Left lung (tissue), 10 donors: ENCODE results near the gene TRPM2. TPM values are rescaled to one million over a fixed set of nuclear protein-coding genes. Genes with fewer than 3 reads are reported as not detected.

Experiments used
- ATAC-seq: fragments of 200-7000 bp; cut with Tn5 transposase; one replicate; pipeline ENCODE4 v1.9.1; 2020; ENCODE audit warnings: moderate library complexity
- DNase-seq, 4 donors: peaks; one replicate each; pipeline ENCODE4 v3.0.0-alpha.2; 2013 to 2020
- H3K27ac ChIP-seq, 2 donors: fragments of 200-600 bp; sonication (generic) in 1 of 2; one replicate each; pipeline versions ENCODE4 v1.5.0 to v1.8.0; 2020 to 2021
- H3K27me3 ChIP-seq, 2 donors: fragments of 200-600 bp; sonication (generic) in 1 of 2; one replicate each; pipeline versions ENCODE4 v1.5.0 to v1.8.0; 2020 to 2021
- H3K36me3 ChIP-seq, 2 donors: fragments of 200-600 bp; sonication (generic) in 1 of 2; one replicate each; pipeline versions ENCODE4 v1.5.0 to v1.8.0; 2020 to 2021
- H3K4me1 ChIP-seq, 2 donors: fragments of 200-600 bp; one replicate each; pipeline ENCODE4 v1.8.0; 2021
- H3K4me3 ChIP-seq, 2 donors: fragments of 200-600 bp; sonication (generic) in 1 of 2; one replicate each; pipeline versions ENCODE4 v1.5.0 to v1.8.0; 2020 to 2021; ENCODE audit warnings: mild to moderate bottlenecking in 1 of 2
- H3K9me3 ChIP-seq, 2 donors: fragments of 200-600 bp; sonication (generic) in 1 of 2; one replicate each; pipeline versions ENCODE4 v1.5.0 to v1.8.0; 2020 to 2021
- intact Hi-C, 2 donors: fragments of 100-400 bp; cut with DNase I; formaldehyde crosslinking; loops; one replicate each; pipeline versions ENCODE4 v1.11.2 to v1.14.2; 2022
- polyA plus RNA-seq, 6 donors: library from polyadenylated mRNA; unstranded; fragments of 120-200 nt; gene quantifications; one replicate each; pipeline ENCODE4 v1.2.1, GENCODE V29; 2013; ENCODE audit not compliant: insufficient read length in 6 of 6
- total RNA-seq, 2 donors: library from RNA; stranded (reverse); fragmentation: NEBNext Ultra II Directional; extraction: Animal tissue kit (Norgen Biotek cat#: 25700); gene quantifications; one replicate each; pipeline ENCODE4 v1.2.1, GENCODE V29; 2021
- TF ChIP-seq, protein P1 (sequence below), 2 donors: fragments of 200-600 bp; sonication (generic) in 1 of 2; IDR thresholded peaks; one replicate each; pipeline versions ENCODE4 v1.5.0 to v1.8.0; 2021; ENCODE audit warnings: antibody characterized with exemption in 2 of 2
- donor health status: DM: no; HTN: yes; CAD: no.
- donor health status: DM: no; HTN: no; CAD: no.

The TRPM2 gene
- total and polyA plus RNA-seq, 8 donors, result 1.2 to 25.6 (median 1.6) TPM

DNA sequence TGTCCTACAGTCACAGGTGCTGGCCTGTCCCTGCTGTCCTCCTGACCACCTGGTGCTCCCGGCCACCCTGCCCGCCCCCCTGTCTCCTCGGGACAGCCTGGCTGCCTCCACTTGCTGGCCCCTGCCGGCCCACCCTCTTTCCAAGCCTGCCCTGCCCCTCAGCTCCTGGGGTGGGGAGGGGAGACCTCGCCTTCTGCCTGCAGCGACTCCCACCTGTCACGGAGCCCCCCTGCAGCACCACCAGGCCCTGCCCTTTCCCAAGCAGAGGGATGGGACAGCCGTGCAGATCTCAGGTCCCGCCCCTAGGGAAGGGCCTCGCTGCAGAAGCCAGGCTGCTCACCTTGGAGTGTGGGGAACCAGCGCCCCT lies 109.4 kb downstream of the TRPM2 start:
- TF ChIP-seq, protein P1, sequence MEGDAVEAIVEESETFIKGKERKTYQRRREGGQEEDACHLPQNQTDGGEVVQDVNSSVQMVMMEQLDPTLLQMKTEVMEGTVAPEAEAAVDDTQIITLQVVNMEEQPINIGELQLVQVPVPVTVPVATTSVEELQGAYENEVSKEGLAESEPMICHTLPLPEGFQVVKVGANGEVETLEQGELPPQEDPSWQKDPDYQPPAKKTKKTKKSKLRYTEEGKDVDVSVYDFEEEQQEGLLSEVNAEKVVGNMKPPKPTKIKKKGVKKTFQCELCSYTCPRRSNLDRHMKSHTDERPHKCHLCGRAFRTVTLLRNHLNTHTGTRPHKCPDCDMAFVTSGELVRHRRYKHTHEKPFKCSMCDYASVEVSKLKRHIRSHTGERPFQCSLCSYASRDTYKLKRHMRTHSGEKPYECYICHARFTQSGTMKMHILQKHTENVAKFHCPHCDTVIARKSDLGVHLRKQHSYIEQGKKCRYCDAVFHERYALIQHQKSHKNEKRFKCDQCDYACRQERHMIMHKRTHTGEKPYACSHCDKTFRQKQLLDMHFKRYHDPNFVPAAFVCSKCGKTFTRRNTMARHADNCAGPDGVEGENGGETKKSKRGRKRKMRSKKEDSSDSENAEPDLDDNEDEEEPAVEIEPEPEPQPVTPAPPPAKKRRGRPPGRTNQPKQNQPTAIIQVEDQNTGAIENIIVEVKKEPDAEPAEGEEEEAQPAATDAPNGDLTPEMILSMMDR (IDR thresholded peaks at IDR 0.05), result no peak
- Histone ChIP-seq H3K36me3 (no peaks in the 10 kb centered on the region), H3K4me3 (no peak overlapping the region), H3K27ac (no peak overlapping the region), H3K9me3 (no peaks in the 10 kb centered on the region), H3K27me3 (no peaks in the 10 kb centered on the region), H3K4me1 (no peaks in the 10 kb centered on the region)
- DNase-seq (no peak), ATAC-seq (no peak)
- intact Hi-C loops, result no loop called here

DNA sequence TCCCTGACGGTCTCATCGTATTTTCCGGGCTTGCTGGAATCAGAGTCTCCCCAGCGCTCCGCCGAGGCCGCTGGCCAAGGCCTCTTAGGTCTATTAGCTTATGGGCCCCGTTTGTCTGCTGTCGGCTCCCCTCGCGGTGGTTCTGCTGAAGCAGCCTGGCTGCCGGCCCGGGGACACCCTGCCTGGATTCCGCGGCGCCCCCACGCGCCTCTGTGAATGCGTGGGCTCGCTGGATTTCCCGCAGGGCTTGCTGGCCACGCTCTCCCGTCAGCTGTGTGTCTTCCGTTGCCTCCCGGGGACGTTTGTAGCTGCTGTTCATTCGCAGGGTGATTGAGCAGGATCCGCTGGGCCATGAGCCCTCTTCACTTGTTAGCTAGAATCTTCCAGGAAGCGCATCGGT lies 110.3 kb downstream of the TRPM2 start:
- no peaks in the 10 kb centered on the region for H3K27me3 ChIP-seq
- no peaks in the 10 kb centered on the region for H3K4me1 ChIP-seq
- TF ChIP-seq, protein P1 (IDR thresholded peaks at IDR 0.05), result no peak
- ATAC-seq, result no peak
- no peaks in the 10 kb centered on the region for H3K9me3 ChIP-seq
- intact Hi-C loops, result no loop called here
- H3K4me3 ChIP-seq, result no peak overlapping the region
- no peak overlapping the region for H3K27ac ChIP-seq
- no peaks in the 10 kb centered on the region for H3K36me3 ChIP-seq
- peak in 1 of 4 donors; percentile 73 for DNase-seq

DNA sequence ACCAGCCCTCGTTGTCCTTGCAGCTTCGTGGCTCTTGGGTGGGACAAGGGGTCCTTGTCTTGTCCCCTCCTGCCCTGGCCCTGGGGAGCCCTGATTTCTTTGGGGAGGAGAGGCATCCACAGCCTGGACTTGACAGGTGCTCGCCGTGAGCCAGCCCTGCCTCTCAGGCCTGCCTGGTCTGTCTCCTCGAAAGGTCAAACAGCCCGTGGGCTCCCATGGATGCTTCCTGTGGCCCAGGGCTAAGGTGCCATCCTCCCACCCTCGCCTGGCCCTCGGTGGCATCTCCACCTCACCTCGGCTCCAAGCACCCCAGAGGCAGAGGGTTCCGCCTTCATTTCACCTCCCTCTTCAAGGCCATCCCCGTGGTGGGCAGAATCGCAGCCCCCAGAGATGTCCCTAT lies 110.9 kb downstream of the TRPM2 start:
- Histone ChIP-seq H3K27ac (no peak overlapping the region), H3K36me3 (no peaks in the 10 kb centered on the region), H3K4me1 (no peaks in the 10 kb centered on the region), H3K9me3 (no peaks in the 10 kb centered on the region), H3K27me3 (no peaks in the 10 kb centered on the region), H3K4me3 (no peak overlapping the region)
- ATAC-seq (no peak), DNase-seq (no peak)
- intact Hi-C loops, result no loop called here
- TF ChIP-seq, protein P1 (IDR thresholded peaks at IDR 0.05), result no peak

DNA sequence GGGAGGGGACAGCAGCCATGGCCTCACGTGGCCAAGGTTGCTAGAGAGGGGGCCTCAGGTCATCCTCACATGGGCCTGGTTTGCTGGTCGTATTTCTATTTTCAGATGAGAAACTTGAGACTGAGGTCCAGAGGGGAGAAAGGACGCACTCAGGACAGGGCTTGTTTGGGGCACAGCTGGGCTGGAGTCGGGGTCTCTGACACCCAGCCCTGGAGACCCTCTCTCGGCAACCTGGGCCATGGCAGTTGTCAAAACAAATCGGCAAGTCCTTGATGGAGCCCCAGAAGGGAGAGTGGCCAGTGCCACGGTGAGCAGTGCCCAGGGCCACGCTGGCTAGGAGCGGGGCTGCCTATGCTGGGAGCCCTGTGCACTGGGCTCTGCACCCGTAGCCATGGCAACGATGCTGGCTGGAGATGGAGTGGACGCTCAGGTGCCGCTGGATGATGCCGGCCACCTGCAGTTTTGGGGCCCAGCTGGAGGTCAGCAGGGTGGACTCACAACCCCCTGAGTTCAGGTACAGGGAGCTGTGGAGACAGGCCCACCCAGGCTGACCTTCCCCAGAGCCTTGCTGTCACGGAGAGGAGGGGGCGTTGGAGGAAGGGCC lies 113.0 kb downstream of the TRPM2 start:
- Histone ChIP-seq H3K9me3 (no peaks in the 10 kb centered on the region), H3K27ac (no peak overlapping the region), H3K36me3 (no peaks in the 10 kb centered on the region), H3K4me1 (no peaks in the 10 kb centered on the region), H3K4me3 (no peak overlapping the region), H3K27me3 (no peaks in the 10 kb centered on the region)
- ATAC-seq (no peak), DNase-seq (peak in 1 of 4 donors; percentile 65)
- TF ChIP-seq, protein P1 (IDR thresholded peaks at IDR 0.05), result no peak
- intact Hi-C loops, result no loop called here

DNA sequence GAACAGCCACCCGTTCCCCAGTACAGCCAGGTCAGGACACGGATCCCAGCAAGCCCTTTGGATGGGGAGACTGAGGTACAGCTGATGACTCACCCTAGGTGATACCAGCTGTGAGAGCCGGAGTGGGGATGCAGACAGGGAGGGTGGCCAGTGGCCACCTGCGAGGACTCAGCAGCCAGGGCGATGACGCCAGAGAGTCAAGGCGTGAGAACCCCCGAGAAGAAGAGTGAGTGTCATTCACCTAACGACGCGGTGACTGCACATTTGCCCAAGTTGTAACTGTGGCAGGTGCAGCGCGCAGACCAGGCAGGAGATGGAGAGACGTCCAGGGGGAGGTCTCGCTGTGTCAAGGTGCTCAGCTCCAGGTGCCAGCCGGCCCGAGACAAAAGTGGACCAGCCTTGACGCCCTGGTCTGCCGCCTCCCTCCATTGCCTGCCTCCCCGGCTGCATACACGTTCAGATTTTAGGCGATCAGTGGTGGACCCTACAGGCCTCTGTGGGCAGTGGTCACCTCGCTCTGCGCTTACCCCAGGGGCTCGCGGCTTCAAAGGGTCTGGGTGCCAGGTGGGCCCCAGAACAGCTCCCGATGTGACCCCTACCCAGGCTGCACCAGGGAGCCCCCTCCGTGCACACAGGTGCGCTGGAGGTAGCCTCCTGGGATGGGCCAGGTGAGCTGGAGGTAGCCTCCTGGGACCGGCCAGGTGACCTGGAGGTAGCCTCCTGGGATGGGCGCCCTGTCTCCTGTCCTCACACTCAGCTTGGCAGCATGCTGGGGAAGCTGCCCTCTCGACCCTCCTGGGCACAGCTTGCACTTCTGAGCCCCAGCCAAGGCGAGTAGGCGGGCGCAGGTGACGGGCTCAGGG lies 113.8 kb downstream of the TRPM2 start:
- no peak for ATAC-seq
- DNase-seq, result peak in 1 of 4 donors; percentile 70
- no peaks in the 10 kb centered on the region for H3K9me3 ChIP-seq
- intact Hi-C loops, result no loop called here
- H3K27ac ChIP-seq, result no peak overlapping the region
- TF ChIP-seq, protein P1 (IDR thresholded peaks at IDR 0.05), result no peak
- no peaks in the 10 kb centered on the region for H3K36me3 ChIP-seq
- no peaks in the 10 kb centered on the region for H3K4me1 ChIP-seq
- H3K4me3 ChIP-seq, result no peak overlapping the region
- H3K27me3 ChIP-seq, result no peaks in the 10 kb centered on the region
